Mammary epithelial cell (primary cell): ENCODE data around the gene LRAT.

Experiments used
- EZH2 ChIP-seq: IDR thresholded peaks from 2 replicates; pipeline ENCODE4 v1.6.1; 2012; ENCODE audit warnings: low read length, inconsistent platforms, borderline replicate concordance
- TF ChIP-seq, protein P1 (sequence below), 2 donors: IDR thresholded peaks in 1 of 2; conservative IDR thresholded peaks in 1 of 2; 2 replicates each; pipeline ENCODE4 v1.5.1; 2011 to 2012; ENCODE audit warnings: inconsistent platforms in 2 of 2, low read length in 2 of 2, mild to moderate bottlenecking in 2 of 2, control low read depth in 1 of 2, low read depth in 1 of 2; ENCODE audit not compliant: insufficient read depth in 1 of 2; ENCODE audit errors: extremely low read depth in 1 of 2

DNA sequence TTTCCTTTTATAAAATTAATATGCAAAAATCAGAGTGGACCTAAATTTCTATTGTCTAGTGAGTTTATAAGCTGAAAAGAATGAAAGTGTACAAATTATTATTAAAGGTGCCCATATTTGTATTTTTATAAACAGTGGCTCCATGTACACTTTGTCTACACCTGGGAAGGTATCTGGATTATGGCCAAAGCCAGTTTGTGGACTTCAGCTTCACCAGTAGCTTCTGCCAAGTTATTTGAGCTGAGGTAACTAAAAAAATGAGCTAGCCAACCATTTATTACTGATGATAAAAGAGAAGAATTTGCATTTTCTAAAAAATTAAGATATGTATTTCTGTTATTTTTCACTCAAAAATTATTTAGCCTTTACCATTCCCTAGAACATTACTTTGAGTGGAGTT lies 32.3 kb upstream of the LRAT start:
- TF ChIP-seq, protein P1, sequence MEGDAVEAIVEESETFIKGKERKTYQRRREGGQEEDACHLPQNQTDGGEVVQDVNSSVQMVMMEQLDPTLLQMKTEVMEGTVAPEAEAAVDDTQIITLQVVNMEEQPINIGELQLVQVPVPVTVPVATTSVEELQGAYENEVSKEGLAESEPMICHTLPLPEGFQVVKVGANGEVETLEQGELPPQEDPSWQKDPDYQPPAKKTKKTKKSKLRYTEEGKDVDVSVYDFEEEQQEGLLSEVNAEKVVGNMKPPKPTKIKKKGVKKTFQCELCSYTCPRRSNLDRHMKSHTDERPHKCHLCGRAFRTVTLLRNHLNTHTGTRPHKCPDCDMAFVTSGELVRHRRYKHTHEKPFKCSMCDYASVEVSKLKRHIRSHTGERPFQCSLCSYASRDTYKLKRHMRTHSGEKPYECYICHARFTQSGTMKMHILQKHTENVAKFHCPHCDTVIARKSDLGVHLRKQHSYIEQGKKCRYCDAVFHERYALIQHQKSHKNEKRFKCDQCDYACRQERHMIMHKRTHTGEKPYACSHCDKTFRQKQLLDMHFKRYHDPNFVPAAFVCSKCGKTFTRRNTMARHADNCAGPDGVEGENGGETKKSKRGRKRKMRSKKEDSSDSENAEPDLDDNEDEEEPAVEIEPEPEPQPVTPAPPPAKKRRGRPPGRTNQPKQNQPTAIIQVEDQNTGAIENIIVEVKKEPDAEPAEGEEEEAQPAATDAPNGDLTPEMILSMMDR (conservative IDR thresholded peaks at IDR 0.05 in 1 of 2, IDR thresholded peaks at IDR 0.05 in 1 of 2; ENCODE audit: extremely low read depth in 1 of 2, insufficient read depth in 1 of 2, low read depth in 1 of 2, low read length in 2 of 2) = no peak
- TF ChIP-seq EZH2 = no peak
